ENCODE results near the gene SLC10A3.

The SLC10A3 gene

DNA sequence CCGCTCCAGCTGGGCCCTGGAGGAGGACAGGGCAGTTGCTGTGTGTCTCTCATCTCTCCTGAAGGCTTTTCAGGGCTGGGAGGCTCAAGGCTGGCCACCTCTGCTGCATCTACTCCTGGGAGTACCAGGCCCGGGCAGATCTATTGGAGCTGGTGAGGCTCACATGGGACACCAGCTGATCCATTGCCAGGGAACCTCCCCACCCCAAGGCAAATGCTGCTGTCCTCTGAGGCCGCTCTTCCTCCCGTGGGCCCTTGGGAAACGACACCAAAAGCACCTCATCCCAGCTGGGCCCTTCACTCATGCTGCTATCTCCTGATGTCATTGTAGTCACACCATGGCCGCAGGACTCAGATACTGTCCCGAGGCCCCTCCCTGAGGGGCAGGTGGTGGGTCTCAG, 7.6 kb downstream of the SLC10A3 start:
- DNase-seq: no peak

DNA sequence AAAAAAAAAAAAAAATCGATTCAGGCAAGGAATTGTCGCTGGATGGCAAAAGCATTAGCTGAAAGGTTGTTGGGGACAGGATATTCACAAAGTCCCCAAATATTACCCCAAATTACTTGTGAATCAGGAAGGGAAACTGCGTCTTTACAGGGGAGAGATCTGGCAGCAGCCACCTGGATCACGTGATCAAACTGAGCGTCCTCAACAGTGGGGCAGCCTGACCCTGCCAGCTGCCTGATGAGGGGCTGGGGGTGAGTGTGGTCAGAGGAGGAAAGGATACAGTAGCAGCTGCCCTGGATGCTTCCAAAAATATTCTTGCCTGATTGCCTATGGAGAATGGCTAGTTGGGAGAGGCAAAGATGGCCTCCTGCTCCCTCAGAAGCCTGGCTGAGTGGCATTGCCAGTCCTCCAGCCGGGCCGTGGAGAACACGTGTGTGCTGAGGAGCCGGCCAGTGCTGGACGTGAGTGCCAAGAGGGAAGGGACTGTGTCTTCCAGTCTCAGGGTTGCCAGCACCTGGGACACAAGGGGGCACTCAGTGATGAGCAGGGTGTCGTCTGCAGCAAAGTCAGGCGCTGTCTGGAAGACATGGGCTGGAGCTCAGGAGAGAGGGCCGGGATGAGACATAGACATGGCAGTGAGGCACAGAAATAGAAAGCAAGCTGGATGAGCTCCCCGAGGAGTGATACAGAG, 8.4 kb downstream of the SLC10A3 start:
- no peak for DNase-seq

DNA sequence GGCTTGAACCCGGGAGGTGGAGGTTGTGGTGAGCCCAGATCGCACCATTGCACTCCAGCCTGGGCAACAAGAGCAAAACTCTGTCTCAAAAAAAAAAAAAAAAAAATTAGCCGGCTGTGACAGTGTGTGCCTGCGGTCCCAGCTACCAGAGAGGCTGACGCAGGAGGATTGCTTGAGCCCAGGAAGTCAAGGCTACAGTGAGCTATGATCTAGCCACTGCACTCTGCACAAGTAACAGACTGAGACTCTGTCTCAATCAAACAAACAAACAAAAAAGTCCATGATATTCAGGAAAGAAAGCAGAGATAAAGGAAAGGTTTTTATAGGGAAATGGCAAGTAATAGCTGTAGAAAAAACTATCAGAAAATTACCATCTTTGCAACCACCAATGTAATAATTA, 9.2 kb downstream of the SLC10A3 start:
- no peak for DNase-seq

DNA sequence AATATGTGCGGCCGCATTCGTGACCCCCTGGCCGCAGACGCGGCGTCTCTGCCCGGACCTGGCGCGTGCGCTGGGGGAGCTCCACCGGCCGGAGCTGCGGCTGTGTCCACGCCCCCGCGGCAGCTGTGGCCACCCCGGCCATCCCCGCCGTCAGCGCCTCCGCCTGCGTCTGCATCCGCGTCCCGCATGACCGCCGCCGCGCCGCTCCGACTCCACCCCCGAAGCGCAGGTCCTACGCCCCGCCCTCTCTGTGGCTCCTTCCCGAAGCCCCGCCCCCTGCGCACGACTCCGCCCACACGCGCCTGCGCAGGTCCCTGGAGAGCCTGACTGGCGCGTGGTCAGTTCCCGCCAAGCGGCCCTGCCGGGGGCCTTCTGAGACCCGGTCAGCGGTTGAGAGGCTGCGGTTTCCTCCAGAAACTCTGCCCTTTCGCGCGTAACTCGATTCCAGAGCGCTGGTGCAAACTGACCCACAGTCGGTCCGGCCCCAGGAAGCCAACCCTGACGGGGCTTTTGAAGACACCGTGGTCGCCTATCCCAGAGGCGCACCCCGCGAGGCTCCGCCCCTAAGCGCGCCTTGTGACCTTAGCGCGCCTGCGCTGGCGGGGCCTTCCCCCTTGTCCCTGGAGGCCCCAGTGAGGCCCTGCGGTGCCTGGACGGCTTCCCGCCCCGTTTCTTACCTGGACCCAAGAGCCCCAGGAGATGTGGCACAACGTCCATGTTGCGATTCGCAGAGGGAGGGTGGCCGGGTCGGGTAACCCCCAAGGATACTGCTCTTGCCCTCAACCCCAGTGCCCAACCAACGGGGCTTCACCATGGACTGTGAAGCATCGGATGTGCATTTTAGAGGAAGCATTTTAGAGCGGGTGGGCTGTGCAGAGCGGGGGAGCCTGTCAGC, 11.5 kb downstream of the SLC10A3 start, which contains the start of gene LAGE3:
LAGE3 (minus strand) TSS at position 554 of the 895 bp plus-strand sequence; CDS start at position 188, 366 bp downstream.
- DNase-seq: peak; percentile 92

DNA sequence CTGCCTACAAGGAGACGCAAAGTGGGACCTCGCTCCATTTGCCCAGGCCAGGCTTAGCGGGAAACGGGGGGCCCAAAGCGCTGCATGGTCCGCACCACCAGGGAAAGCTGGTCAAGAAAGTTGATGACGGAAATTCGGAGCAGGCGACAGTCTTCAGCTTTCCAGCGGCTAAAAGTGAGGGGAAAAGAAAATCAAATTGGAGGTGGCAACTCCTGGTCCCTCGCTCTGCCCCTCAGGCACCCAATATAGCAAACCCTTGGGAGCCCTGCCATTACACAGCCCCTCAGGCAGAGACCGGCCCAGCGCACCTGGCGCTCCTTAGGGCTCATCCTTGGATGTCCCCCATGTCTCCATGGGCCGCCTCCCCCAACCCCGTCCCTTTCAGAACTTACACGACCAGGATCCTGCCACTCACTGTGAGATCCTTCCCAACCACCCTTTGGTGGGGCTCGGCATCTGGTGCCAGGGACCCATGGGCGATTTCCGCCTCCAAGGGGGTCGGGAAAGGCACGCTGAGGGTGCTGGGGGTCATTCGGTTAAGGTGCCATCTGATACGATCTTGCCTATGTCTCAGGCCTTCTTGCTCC, 12.4 kb downstream of the SLC10A3 start:
- no peak for DNase-seq

DNA sequence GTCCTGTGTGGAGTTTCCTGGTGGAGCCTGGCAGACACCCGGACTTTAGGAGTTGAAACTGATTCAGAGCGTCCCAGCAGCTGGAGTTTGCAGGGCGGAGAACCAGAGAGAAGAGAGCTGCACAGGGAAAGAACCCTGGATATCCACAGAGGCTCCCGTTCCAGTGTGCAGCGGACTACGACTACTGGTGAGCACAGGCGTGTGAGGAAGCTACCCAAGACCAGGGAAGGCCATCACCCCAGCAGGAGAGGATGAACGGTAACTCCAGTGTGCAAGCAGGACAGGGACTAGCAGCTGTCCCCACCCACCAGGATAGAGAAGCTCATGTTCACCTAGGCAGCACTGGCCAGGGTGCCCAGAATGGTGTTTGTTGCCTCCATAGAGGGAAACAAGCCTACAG, 13.6 kb downstream of the SLC10A3 start:
- no peak for DNase-seq

DNA sequence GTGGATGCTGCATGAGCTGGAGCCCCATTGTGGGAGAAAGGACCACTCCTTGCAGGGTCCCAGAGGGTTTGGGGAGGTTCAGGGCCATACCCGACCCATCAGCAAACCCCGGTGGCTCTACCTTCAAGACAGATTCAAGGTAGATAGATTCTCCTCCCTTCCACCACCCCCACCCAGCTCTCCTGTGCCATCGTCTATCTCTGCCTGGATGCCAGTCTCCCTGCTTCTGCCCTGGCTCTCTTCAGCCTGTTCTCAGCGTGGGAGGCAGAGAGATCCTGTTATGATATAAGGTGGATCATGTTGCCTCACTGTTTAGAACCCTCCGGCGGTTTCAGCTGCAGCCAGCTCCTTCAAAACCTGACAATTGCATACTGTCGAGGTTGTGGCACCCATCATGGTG, 16.7 kb downstream of the SLC10A3 start:
- DNase-seq: no peak

DNA sequence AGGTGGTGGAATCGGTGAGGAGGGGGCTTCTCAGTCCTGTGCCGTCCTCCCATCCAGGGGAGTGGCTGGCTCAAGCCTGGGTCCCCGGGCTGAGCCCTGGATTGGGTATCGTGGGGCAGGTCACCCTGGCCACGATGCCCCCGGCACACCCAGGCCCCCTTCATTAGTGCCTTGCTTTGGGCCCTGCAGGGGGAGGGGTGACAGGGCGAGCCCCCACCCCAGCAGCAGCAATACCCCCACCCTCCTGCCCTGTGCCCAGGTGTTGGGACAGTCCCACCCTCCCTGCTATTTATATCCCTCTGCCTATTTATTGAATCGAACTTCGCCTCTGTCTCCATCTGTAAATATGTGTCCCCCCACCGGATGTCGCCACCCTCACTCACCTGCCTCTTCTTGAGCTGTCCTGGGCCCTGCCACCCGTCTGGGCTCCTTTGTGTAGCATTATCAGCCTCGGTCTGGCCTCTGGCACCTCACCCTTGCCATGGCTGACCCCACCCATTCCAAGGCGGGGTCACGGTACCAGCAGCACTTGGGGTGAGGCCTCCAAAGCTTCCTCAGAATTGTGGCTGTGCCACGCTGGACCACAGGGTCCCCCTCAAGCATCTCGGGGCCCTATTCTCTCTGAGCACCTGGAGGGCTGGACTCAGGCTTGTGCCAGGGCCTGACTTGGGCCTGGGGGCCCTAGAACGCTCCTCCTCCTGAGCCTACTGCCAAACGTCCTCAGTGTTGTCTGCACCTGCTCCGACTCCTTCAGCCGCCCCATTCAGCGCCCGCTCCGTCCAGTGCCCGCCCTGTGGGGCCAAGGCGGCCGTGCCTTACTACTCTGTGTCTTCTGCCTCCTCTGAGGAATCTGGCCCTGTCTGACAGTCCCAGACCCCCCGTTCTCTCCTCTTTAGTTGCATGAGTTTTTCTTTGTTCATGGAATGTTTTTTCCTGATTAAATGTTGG, 17.5 kb downstream of the SLC10A3 start:
- DNase-seq: no peak

DNA sequence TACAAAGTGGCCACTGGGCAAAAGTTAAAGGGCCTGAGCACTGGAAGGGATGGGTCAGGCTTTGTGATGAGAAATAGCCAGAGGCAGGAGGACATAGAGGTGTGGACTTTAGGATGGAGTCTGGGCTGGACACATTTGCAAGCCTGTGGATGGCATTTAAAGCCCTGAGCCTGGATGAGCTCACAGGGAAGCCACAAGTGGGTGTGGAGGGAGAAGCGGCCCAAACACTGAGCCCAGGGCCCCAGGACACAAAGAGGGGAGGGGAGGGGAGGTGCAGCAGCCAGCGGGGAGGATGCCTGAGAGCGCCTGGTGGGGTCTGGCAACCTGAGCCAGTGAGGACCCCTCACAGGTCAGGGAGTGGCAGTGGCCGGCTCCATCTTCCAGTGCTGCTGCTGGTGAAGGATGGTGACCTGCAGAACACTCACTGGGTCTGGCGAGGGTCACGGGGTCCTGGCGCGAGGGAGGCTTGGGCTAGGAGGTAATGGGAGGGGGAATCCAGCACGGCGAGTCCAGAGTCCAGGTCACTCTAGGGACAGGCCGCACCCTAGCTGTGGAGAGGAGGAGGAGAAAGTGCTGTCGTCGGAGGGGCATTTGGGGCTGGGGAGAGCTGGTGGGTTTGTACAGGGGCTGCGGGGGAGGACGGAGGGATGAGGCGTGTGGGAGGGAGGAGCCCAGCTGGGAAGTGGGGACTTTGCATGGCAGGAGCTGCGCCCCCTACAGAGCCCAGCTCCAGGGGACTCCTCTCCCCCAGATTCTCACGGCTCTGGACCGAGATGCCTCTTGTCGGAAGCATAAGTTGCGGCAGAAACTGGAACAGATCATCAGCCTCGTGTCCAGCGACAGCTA, 18.4 kb downstream of the SLC10A3 start:
- DNase-seq: no peak

DNA sequence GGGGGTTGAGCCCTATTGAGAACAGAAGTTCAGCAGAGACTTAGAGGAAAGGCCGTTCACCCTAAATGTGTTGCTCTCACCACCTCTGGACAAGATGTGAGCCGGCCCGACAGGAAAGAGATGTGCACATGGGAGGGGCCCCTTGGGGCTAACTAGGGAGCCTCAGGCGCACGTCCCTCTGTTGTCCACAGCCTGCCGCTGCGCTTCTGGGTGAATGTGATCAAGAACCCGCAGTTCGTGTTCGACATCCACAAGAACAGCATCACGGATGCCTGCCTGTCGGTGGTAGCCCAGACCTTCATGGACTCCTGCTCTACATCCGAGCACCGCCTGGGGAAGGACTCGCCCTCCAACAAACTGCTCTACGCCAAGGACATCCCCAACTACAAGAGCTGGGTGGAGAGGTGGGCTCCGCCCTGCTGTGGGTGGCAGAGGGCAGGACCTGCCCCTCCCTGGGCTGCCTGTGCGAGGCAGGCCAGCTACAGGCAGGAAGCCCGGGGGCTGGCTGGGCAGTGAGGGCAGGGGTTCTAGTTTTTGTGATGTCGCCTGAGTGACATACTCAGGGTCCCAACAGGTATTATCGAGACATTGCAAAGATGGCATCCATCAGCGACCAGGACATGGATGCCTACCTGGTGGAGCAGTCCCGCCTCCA, 19.4 kb downstream of the SLC10A3 start:
- no peak for DNase-seq

DNA sequence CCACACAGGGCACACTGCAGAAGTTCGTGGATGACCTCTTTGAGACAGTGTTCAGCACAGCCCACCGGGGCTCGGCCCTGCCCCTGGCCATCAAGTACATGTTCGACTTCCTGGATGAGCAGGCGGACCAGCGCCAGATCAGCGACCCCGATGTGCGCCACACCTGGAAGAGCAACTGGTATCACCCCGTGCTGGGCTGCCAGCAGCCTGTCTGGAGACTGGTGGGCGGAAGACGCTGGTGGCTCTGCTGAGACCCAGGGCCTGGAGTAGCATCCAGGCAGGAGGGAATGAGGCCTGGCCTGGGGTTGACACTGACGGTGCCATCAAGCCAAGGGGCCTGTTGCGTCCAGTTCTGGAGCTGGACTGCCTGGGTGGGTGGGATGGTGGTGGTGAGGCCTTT, 20.0 kb downstream of the SLC10A3 start:
- no peak for DNase-seq

DNA sequence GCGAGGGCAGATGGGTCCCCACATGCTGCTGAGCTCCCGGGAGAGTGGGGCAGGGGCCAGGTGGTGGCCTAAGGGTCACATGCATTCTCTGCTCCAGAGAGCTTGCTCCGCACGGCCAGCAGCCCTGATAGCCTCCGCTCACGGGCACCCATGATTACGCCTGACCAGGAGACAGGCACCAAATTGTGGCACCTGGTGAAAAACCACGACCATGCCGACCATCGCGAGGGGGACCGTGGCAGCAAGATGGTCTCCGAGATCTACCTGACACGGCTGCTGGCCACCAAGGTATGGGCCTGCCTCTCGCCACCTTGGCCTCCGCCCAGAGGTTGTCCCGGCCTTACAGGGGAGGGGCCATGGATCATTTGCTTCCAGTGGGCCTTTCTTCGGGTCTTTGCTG, 20.5 kb downstream of the SLC10A3 start:
- DNase-seq: no peak

DNA sequence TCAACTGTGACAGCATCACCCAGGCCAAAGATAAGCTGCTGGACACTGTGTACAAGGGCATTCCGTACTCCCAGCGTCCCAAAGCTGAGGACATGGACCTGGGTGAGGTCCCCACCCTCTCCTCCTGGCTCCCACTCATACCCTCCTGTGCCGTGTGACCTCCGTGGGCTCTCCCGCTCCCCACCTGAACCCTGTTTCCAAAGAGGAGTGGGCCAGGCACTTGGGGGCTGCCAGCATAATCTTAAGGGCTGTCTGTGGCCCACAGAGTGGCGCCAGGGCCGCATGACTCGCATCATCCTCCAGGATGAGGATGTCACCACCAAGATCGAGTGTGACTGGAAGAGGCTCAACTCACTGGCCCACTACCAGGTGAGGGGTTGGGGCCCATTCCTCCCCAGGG, 21.3 kb downstream of the SLC10A3 start:
- DNase-seq: no peak

DNA sequence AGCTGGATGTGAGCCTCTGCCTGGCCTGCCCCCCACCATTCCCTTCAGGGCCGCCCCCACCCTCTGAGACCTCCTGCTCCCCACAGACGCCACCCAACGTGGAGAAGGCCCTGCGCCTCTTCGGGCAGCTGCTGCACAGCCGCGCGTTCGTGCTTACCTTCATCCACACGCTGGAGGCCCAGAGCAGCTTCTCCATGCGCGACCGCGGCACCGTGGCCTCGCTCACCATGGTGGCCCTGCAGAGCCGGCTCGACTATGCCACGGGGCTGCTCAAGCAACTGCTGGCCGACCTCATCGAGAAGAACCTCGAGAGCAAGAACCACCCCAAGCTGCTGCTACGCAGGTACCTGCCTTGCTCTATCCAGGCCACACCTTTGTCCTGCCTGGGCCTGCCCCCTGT, 22.2 kb downstream of the SLC10A3 start:
- DNase-seq: no peak

DNA sequence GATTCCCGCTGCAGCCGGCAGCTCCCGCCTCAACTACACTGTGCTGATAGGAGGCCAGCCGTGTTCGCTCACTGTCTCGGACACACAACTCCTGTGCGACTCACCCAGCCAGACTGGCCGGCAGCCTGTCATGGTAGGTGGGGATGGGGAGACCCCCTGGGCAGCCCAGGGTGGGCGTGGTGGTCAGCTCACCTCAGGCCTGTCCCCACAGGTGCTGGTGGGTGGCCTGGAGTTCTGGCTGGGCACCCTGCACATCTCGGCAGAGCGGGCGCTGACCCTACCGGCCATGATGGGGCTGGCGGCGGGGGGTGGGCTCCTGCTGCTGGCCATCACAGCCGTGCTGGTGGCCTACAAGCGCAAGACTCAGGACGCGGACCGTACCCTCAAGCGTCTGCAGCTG, 22.9 kb downstream of the SLC10A3 start:
- no peak for DNase-seq

DNA sequence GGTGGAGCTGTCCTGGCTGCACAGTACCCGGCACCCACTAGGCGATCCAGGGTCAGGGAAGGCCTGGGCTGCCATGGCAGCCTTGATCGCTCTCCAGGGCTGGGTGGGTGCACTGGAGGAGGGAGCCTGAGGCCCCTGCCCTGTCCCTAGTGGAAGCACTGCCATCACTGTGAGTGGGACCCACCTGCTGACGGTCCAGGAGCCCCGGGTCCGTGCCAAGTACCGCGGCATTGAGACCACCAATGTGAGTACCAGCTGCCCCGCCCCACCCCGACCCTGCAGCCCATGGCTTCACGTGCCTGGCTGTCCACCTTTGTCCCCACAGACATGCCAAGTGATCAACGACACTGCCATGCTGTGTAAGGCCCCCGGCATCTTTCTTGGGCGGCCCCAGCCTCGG, 23.5 kb downstream of the SLC10A3 start:
- DNase-seq: no peak

DNA sequence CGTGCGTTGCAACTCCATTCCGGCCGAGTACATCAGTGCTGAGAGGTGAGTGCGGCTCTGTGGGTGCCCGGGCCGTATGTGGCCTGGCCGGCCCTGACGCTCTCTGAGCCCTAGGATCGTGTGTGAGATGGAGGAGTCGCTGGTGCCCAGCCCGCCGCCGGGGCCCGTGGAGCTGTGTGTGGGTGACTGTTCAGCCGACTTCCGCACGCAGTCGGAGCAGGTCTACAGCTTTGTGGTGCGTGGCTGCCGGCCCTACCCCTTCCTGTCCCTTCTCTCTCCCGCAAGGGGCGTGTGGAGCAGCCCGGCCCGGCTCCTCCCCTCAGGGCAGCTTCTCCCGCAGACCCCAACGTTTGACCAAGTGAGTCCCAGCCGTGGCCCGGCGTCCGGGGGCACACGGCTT, 24.4 kb downstream of the SLC10A3 start:
- no peak for DNase-seq

DNA sequence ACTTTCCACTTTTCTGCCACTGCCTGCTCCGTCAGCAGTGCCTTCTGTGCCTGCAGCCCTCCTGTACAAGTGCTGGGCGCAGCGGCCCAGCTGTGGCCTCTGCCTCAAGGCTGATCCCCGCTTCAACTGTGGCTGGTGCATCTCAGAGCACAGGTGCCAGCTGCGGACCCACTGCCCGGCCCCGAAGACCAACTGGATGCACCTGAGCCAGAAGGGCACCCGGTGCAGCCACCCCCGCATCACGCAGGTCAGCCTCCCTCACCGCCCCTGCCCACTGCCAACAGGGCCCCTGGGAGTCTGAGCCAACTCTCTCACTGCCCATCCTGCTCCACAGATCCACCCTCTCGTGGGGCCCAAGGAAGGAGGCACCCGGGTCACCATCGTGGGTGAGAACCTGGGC, 24.8 kb downstream of the SLC10A3 start:
- no peak for DNase-seq

DNA sequence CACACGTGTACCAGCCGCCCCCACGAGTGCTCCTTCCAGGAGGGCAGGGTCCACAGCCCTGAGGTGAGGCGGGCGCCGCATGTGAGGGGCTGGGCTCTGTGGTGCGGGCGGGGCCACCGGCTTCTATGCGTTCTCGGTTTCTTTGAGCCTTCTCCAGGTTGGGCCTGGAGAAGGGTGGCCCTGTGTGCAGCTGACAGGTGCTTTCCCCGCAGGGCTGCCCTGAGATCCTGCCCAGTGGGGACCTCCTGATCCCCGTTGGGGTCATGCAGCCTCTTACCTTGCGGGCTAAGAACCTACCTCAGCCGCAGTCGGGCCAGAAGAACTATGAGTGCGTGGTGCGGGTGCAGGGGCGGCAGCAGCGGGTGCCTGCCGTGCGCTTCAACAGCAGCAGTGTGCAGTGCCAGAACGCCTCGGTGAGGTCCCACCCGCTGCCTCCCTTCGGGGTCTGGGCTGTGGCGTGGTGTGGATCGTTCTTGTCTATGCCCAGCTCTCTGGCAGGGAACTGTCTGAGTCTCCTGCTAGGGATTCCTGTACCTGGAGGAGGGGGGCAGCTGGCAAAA, 25.5 kb downstream of the SLC10A3 start:
- DNase-seq: no peak

DNA sequence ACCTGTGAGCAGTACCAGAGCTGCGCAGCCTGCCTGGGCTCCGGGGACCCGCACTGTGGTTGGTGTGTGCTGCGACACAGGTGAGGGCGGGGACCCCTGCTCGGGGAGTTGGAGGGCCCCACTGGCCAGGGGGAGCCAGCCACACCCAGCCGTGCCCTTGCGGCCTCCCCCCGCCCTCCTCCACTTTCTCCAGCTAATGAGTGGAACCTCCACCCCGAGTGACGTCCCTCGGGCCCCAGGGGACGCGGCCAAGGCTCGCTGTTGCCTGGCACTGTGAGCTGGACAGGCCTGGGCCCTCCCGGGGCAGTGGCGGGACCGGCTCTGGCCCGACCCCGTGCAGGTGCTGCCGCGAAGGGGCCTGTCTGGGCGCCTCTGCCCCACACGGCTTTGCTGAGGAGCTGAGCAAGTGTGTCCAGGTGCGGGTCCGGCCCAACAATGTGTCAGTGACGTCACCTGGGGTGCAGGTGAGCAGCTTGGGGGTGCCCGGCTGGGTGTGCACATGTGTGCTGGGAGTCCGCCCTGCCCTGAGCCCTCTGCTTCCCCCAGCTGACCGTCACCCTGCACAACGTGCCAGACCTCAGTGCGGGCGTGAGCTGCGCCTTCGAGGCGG, 26.7 kb downstream of the SLC10A3 start:
- no peak for DNase-seq
